Stomach (tissue), 4 donors: ENCODE results near the gene MMS19.

Experiments used
- POLR2A ChIP-seq, 4 donors: fragments of 450-650 bp; IDR thresholded peaks; one replicate each; pipeline ENCODE4 v1.6.1; 2016; ENCODE audit warnings: antibody characterized with exemption in 4 of 4, control low read depth in 2 of 4, mild to moderate bottlenecking in 1 of 4, moderate library complexity in 1 of 4
- TF ChIP-seq, protein P1 (sequence below), 7 experiments: fragments of 450-650 bp in 4 of 7; fragments of 200-600 bp in 3 of 7; sonication (generic) in 3 of 7; IDR thresholded peaks; one replicate each; pipeline ENCODE4 v1.5.1; 2016 to 2019; ENCODE audit warnings: antibody characterized with exemption in 7 of 7, control low read depth in 2 of 7, mild to moderate bottlenecking in 1 of 7

- TF ChIP-seq, protein P1, sequence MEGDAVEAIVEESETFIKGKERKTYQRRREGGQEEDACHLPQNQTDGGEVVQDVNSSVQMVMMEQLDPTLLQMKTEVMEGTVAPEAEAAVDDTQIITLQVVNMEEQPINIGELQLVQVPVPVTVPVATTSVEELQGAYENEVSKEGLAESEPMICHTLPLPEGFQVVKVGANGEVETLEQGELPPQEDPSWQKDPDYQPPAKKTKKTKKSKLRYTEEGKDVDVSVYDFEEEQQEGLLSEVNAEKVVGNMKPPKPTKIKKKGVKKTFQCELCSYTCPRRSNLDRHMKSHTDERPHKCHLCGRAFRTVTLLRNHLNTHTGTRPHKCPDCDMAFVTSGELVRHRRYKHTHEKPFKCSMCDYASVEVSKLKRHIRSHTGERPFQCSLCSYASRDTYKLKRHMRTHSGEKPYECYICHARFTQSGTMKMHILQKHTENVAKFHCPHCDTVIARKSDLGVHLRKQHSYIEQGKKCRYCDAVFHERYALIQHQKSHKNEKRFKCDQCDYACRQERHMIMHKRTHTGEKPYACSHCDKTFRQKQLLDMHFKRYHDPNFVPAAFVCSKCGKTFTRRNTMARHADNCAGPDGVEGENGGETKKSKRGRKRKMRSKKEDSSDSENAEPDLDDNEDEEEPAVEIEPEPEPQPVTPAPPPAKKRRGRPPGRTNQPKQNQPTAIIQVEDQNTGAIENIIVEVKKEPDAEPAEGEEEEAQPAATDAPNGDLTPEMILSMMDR (IDR thresholded peaks at IDR 0.05), result no peak
- no peak for TF ChIP-seq POLR2A (IDR thresholded peaks at IDR 0.05)
Measured at GRCh38 chr10:97426776-97427570, 71.2 kb downstream of the MMS19 start.
